ENCODE measurements around the gene SINHCAF. TPM values are rescaled to one million over a fixed set of nuclear protein-coding genes. Genes with fewer than 3 reads are reported as not detected.

Gene SINHCAF
- total and polyA plus RNA-seq, 2 donors from 2014 or later: 33.1 to 96.2 TPM

GRCh38 chr12:31278424-31278823, 47.5 kb downstream of the SINHCAF start:
- H3K27me3 ChIP-seq (ENCODE audit: control insufficient read depth, insufficient read depth, low read length): no peaks in the 10 kb centered on the region
- H3K9ac ChIP-seq (ENCODE audit: low read length in 3 of 3): no peak overlapping the region
- DNase-seq (no peak), FAIRE-seq (no peak)
- peaks cover 0 to 3% (median 0%) of the 10 kb centered on the region in 3 donors for H3K36me3 ChIP-seq (ENCODE audit: control insufficient read depth in 2 of 3, insufficient read depth in 3 of 3, low read length in 3 of 3)
- intact Hi-C loops (cut with DNase I): no loop called here
- no peaks in the 10 kb centered on the region for H3K4me1 ChIP-seq (ENCODE audit: control insufficient read depth in 2 of 3, insufficient read depth in 2 of 3, low read depth in 1 of 3, low read length in 3 of 3)
- no peaks in the 10 kb centered on the region for H3K9me3 ChIP-seq (ENCODE audit: control insufficient read depth in 2 of 3, insufficient read depth in 1 of 3, low read length in 3 of 3)
- TF ChIP-seq CTCF (IDR thresholded peaks at IDR 0.05; ENCODE audit: borderline replicate concordance, extremely low read depth, insufficient read depth): no peak
- no peak overlapping the region for H3K27ac ChIP-seq (ENCODE audit: low read depth in 2 of 2, low read length in 2 of 2)
- no peak overlapping the region for H3K4me3 ChIP-seq (ENCODE audit: low read length in 3 of 3)

- no peaks in the 10 kb centered on the region for H3K36me3 ChIP-seq (ENCODE audit: control insufficient read depth in 2 of 3, insufficient read depth in 3 of 3, low read length in 3 of 3)
- H3K4me3 ChIP-seq (ENCODE audit: low read length in 3 of 3): no peak overlapping the region
- H3K9ac ChIP-seq (ENCODE audit: low read length in 3 of 3): no peak overlapping the region
- DNase-seq: no peak
- H3K4me1 ChIP-seq (ENCODE audit: control insufficient read depth in 2 of 3, insufficient read depth in 2 of 3, low read depth in 1 of 3, low read length in 3 of 3): no peaks in the 10 kb centered on the region
- no peaks in the 10 kb centered on the region for H3K9me3 ChIP-seq (ENCODE audit: control insufficient read depth in 2 of 3, insufficient read depth in 1 of 3, low read length in 3 of 3)
- intact Hi-C loops (cut with DNase I): no loop called here
- H3K27me3 ChIP-seq (ENCODE audit: control insufficient read depth, insufficient read depth, low read length): no peaks in the 10 kb centered on the region
- H3K27ac ChIP-seq (ENCODE audit: low read depth in 2 of 2, low read length in 2 of 2): no peak overlapping the region
- no peak for FAIRE-seq
- no peak for TF ChIP-seq CTCF (IDR thresholded peaks at IDR 0.05; ENCODE audit: borderline replicate concordance, extremely low read depth, insufficient read depth)
Measured at GRCh38 chr12:31277081-31277480, 48.9 kb downstream of the SINHCAF start.

GRCh38 chr12:31275491-31275890, 50.5 kb downstream of the SINHCAF start:
- FAIRE-seq: no peak
- no peak overlapping the region for H3K9ac ChIP-seq (ENCODE audit: low read length in 3 of 3)

More at GRCh38 chr12:31275491-31275890, 50.5 kb downstream of the SINHCAF start:
- no peak for TF ChIP-seq CTCF (IDR thresholded peaks at IDR 0.05; ENCODE audit: borderline replicate concordance, extremely low read depth, insufficient read depth)
- Histone ChIP-seq H3K4me3 (ENCODE audit: low read length in 3 of 3) (no peak overlapping the region), H3K27ac (ENCODE audit: low read depth in 2 of 2, low read length in 2 of 2) (no peak overlapping the region), H3K9me3 (ENCODE audit: control insufficient read depth in 2 of 3, insufficient read depth in 1 of 3, low read length in 3 of 3) (no peaks in the 10 kb centered on the region), H3K4me1 (ENCODE audit: control insufficient read depth in 2 of 3, insufficient read depth in 2 of 3, low read depth in 1 of 3, low read length in 3 of 3) (no peaks in the 10 kb centered on the region), H3K36me3 (ENCODE audit: control insufficient read depth in 2 of 3, insufficient read depth in 3 of 3, low read length in 3 of 3) (no peaks in the 10 kb centered on the region), H3K27me3 (ENCODE audit: control insufficient read depth, insufficient read depth, low read length) (no peaks in the 10 kb centered on the region)
- DNase-seq: no peak
- intact Hi-C loops (cut with DNase I): no loop called here
